CD4-positive, alpha-beta T cell (primary cell): ENCODE results near the gene APIP. TPM values are rescaled to one million over a fixed set of nuclear protein-coding genes. Genes with fewer than 3 reads are reported as not detected.

Source experiments
- ATAC-seq: fragments of 200-7000 bp; cut with Tn5 transposase; one replicate; pipeline ENCODE4 v1.10.0; 2022; ENCODE audit warnings: mild to moderate bottlenecking; ENCODE audit not compliant: poor library complexity
- CTCF ChIA-PET: fragments of 350-600 bp; sonication (Branson Sonifier 250); formaldehyde crosslinking; loops from one replicate; lab custom pipeline; 2021; ENCODE audit warnings: antibody characterized with exemption, inconsistent platforms; lab: Charles Lee
- POLR2A ChIA-PET: fragments of 350-600 bp; sonication (Branson Sonifier 250); formaldehyde crosslinking; loops from one replicate; lab custom pipeline; 2021; ENCODE audit warnings: antibody characterized with exemption, inconsistent platforms; lab: Charles Lee
- DNase-seq, 14 experiments: peaks; one replicate each; pipeline ENCODE4 v3.0.0-alpha.2; 2013 to 2020; ENCODE audit warnings: mixed read lengths in 2 of 14
- H3K27ac ChIP-seq, 2 donors: one replicate each; pipeline versions ENCODE4 v1.5.1 to v1.7.0; 2013; ENCODE audit warnings: low read length in 2 of 2, low read depth in 1 of 2, mild to moderate bottlenecking in 1 of 2
- H3K27me3 ChIP-seq, 2 experiments: 1 replicate in 1 of 2; 2 replicates in 1 of 2; pipeline versions ENCODE4 v1.6.1 to v1.7.0; 2013; ENCODE audit warnings: low read length in 2 of 2, control low read depth in 1 of 2, mild to moderate bottlenecking in 1 of 2, moderate library complexity in 1 of 2; ENCODE audit not compliant: insufficient read depth in 2 of 2, control insufficient read depth in 1 of 2
- H3K36me3 ChIP-seq: one replicate; pipeline ENCODE4 v1.6.1; 2013; ENCODE audit warnings: low read length, control low read depth; ENCODE audit not compliant: insufficient read depth
- H3K4me1 ChIP-seq: one replicate; pipeline ENCODE4 v1.6.1; 2013; ENCODE audit warnings: low read length, control low read depth; ENCODE audit not compliant: insufficient read depth
- H3K4me3 ChIP-seq: one replicate; pipeline ENCODE4 v1.5.1; 2013; ENCODE audit warnings: mild to moderate bottlenecking, low read length, moderate library complexity
- H3K9me3 ChIP-seq, 2 experiments: 1 replicate in 1 of 2; 2 replicates in 1 of 2; pipeline versions ENCODE4 v1.6.1 to v1.7.0; 2013; ENCODE audit warnings: low read length in 2 of 2, mild to moderate bottlenecking in 2 of 2, control low read depth in 1 of 2, moderate library complexity in 1 of 2; ENCODE audit not compliant: control insufficient read depth in 1 of 2, insufficient read depth in 1 of 2
- H3K27ac Mint-ChIP-seq: one replicate; pipeline ENCODE4 v1.8.0; 2020; ENCODE audit warnings: mixed read lengths
- H3K27me3 Mint-ChIP-seq: one replicate; pipeline ENCODE4 v1.8.0; 2021; ENCODE audit warnings: mixed read lengths
- H3K36me3 Mint-ChIP-seq: one replicate; pipeline ENCODE4 v1.8.0; 2021; ENCODE audit warnings: low read depth, mixed read lengths
- H3K4me1 Mint-ChIP-seq: one replicate; pipeline ENCODE4 v1.8.0; 2021; ENCODE audit warnings: low read depth, mixed read lengths
- H3K4me3 Mint-ChIP-seq: one replicate; pipeline ENCODE4 v1.8.0; 2020; ENCODE audit warnings: mild to moderate bottlenecking, mixed read lengths
- H3K9me3 Mint-ChIP-seq: one replicate; pipeline ENCODE4 v1.8.0; 2020; ENCODE audit warnings: mixed read lengths
- CTCF ChIP-seq: fragments of 200-600 bp; IDR thresholded peaks from one replicate; pipeline ENCODE4 v1.8.0; 2022; ENCODE audit warnings: antibody characterized with exemption, mild to moderate bottlenecking
- intact Hi-C, 2 experiments: fragments of 100-400 bp; cut with DNase I in 1 of 2; cut with micrococcal nuclease in 1 of 2; formaldehyde crosslinking; loops; one replicate each; pipeline versions ENCODE4 v1.15.1 to v1.9.0; 2023 to 2025; cut with DNase I, micrococcal nuclease
- total RNA-seq, 174 experiments: library from RNA in 2 of 174; stranded (reverse) in 2 of 174; gene quantifications; one replicate each; pipeline ENCODE4 v1.2.3 and lab custom pipeline; 2021 to 2026

The APIP gene
- total RNA-seq, 2 experiments from 2014 or later: 7.1 to 8.3 TPM

DNA sequence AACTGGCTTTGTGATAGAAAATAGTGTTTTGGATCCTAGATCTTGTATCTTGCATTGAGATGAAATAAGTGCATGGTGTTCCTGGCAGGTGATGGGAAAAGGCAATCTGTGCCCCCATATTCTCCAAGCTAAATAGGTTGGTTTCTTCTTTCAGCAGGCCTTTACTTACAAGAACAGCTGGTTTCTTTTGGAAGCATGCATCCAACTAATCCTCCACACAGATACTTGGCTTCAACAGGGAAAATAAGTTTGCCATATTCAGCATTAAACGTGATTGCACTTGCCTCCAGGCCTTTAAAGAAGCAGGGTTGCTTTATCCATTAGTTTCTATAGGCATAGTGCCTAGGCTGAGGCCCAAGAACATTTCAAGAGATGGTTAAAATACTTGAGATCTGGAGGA lies 59.9 kb downstream of the APIP start:
- ATAC-seq (no peak), DNase-seq (no peak)
- Mint-ChIP-seq H3K36me3 (peaks cover 6% of the 10 kb centered on the region), H3K9me3 (no peaks in the 10 kb centered on the region), H3K4me3 (no peak overlapping the region), H3K4me1 (no peaks in the 10 kb centered on the region), H3K27me3 (no peaks in the 10 kb centered on the region), H3K27ac (no peak overlapping the region)
- Histone ChIP-seq H3K9me3 (no peaks in the 10 kb centered on the region), H3K4me1 (no peaks in the 10 kb centered on the region), H3K36me3 (no peaks in the 10 kb centered on the region), H3K27ac (no peak overlapping the region), H3K27me3 (no peaks in the 10 kb centered on the region), H3K4me3 (no peak overlapping the region)
- ChIA-PET CTCF (no interaction called here), POLR2A (no interaction called here)
- TF ChIP-seq CTCF: no peak
- intact Hi-C loops: no loop called here

- DNase-seq (no peak), ATAC-seq (no peak)
- no peaks in the 10 kb centered on the region for H3K9me3 ChIP-seq
- no peak overlapping the region for H3K4me3 Mint-ChIP-seq
- H3K9me3 Mint-ChIP-seq: no peaks in the 10 kb centered on the region
- CTCF ChIA-PET: no interaction called here
- no peak for TF ChIP-seq CTCF
- H3K36me3 Mint-ChIP-seq: peaks cover 6% of the 10 kb centered on the region
- H3K4me3 ChIP-seq: no peak overlapping the region
- H3K36me3 ChIP-seq: no peaks in the 10 kb centered on the region
- no peaks in the 10 kb centered on the region for H3K4me1 Mint-ChIP-seq
- no peaks in the 10 kb centered on the region for H3K27me3 Mint-ChIP-seq
- POLR2A ChIA-PET: no interaction called here
- no peaks in the 10 kb centered on the region for H3K4me1 ChIP-seq
- H3K27me3 ChIP-seq: no peaks in the 10 kb centered on the region
- H3K27ac ChIP-seq: no peak overlapping the region
- intact Hi-C loops: no loop called here
- H3K27ac Mint-ChIP-seq: no peak overlapping the region
These were observed 60.5 kb downstream of the APIP start for GRCh38 chr11:34855754-34856095.

GRCh38 chr11:34855021-34855753 lies 61.0 kb downstream of the APIP start:
- Histone ChIP-seq H3K36me3 (no peaks in the 10 kb centered on the region), H3K4me1 (no peaks in the 10 kb centered on the region), H3K27me3 (no peaks in the 10 kb centered on the region), H3K4me3 (no peak overlapping the region), H3K27ac (no peak overlapping the region), H3K9me3 (no peaks in the 10 kb centered on the region)
- Mint-ChIP-seq H3K27ac (no peak overlapping the region), H3K4me3 (no peak overlapping the region), H3K27me3 (peaks cover 3% of the 10 kb centered on the region), H3K9me3 (no peaks in the 10 kb centered on the region), H3K4me1 (no peaks in the 10 kb centered on the region), H3K36me3 (peaks cover 6% of the 10 kb centered on the region)
- no peak for TF ChIP-seq CTCF
- intact Hi-C loops: no loop called here
- POLR2A ChIA-PET: no interaction called here
- no peak for ATAC-seq
- CTCF ChIA-PET: interaction anchor here (0.9 kb wide), 1 partner anchor 10 kb away, joined by 3 read pairs; no protein-coding TSS in a partner anchor
- no peak for DNase-seq
